ENCODE measurements around the gene COBLL1.

Gene COBLL1

DNA sequence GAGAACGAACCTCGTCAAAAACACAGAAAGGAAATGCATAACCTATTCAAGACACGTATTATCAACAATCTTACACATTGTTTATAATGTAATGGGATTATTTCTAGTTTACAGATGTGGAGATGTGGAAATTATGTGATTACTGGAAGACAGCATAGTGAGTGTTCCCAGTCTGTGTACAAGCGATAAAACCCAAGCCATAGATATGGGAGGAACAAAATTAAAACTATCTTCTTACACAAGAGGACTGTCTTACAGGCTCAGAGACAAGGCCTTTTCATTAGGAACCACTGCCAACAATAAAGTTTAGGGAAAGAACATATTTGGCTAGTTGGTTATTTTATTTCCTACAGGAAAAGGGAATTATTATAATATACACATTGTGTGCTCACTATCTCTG, 20.3 kb downstream of the COBLL1 start:
- no peak for DNase-seq

- no peak for DNase-seq
Measured at GRCh38 chr2:164818149-164819136, 23.2 kb downstream of the COBLL1 start.

DNA sequence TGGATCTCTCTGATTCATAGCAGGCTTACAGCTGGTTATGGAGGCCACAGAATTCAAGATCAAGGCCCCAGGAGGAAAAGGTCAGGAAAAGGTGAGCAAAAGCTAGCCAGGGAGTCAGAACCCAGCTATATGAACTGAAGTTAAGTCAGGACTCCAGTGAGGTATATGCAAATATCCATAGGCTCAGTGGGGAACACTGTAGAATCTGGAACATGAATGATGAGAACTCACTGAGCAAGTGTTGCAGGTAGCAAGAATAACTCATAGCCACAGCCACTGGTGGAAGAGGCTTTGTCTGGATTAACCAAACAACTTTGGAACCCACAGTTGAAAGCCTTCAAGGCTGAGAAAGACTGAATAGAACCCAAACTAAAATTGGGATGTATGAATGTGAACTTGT, 24.7 kb downstream of the COBLL1 start:
- DNase-seq = no peak

- DNase-seq = no peak
Measured at GRCh38 chr2:164816046-164816445, 25.6 kb downstream of the COBLL1 start.

- no peak for DNase-seq
Measured at GRCh38 chr2:164815071-164815793, 26.4 kb downstream of the COBLL1 start.

GRCh38 chr2:164813535-164813934, 28.1 kb downstream of the COBLL1 start:
- no peak for DNase-seq

DNA sequence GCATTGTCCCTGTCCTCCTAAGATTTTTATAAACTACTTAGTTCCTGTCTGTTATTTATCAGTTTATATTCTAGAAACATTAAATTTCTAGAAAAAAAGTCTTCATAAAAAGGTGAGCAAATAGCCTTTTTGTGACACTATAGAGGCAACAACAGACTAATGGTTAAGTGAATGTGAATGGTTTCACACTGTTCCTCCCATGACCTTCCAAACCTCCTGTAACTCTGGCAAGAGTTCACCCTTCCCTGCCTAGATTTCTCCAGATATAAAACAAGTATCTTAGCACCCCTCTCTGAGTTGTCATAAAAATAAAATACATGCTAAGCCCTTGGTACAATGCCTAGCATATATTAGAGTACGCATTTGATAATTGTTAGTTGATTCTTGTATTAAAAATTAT, 29.2 kb downstream of the COBLL1 start:
- no peak for DNase-seq

GRCh38 chr2:164811819-164812218, 29.8 kb downstream of the COBLL1 start:
- DNase-seq = no peak

- no peak for DNase-seq
Measured at GRCh38 chr2:164810843-164811242, 30.8 kb downstream of the COBLL1 start.

- DNase-seq = no peak
Measured at GRCh38 chr2:164808776-164809175, 32.8 kb downstream of the COBLL1 start.

- no peak for DNase-seq
Measured at GRCh38 chr2:164803776-164804466, 37.7 kb downstream of the COBLL1 start.

DNA sequence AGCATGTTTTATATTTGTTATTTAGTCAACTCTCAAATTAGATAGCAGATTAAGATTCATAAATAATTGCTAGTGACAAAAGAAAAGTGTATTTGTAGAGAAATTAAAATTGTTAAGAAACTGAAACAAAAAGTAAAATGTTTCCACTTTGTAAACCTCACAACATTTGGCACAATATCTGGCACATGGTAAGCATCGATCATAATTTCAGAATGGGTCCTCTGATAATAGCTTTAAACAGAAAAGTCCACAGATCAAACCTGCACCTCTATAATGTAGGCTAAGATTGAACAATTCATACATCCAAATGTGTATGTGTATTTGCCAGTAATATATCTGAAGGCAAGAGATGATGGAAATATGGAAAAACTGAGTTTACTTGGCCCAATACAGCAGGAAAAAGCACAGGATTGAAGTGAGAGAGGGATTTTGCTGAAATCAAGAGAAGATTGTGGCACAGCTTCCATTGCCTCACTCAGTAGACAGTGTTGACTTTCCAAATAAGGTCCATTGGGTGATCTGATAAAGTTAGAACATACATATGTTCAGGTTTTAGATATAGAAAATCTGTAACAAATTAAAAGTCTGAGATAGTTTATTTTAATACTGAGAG, 39.4 kb downstream of the COBLL1 start:
- DNase-seq = no peak

- no peak for DNase-seq
Measured at GRCh38 chr2:164800572-164800971, 41.1 kb downstream of the COBLL1 start.

- no peak for DNase-seq
Measured at GRCh38 chr2:164797627-164798026, 44.0 kb downstream of the COBLL1 start.

- no peak for DNase-seq
Measured at GRCh38 chr2:164796999-164797398, 44.6 kb downstream of the COBLL1 start.

DNA sequence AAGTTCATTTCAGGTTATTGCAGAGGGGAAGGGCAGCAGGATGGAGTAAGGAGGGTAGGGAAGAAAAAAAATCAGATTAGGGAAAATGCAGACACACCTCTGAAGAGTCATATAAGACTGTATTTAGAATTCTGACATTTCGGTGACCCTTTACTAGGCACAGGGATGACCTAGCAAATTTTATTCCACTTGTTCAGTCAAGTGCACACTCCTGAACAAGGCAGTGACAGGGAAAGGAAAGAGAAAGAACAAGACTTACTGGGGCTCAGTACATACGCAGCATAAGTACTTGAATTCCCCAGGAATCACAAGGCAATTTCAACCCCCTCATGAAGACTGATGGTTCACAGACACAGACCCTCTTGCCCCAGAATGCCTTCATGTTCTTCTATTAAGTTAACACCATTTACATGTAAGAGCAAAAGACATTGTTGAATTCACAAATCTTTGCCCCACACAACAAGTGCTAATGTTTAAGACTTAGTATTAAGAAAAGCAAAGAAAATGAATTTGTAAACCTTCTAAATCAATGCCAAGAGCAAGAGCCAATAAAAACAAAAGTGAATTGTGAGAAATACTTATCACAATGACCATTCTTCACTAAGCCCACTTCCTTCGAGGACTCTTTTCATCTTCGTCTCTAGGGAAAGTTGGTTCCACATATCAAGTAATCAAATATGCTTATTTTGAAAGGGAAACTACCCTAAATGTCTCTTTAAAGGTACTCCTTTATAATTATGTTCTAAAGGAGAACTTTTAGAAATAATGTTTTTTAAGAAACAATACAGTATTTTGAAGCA, 47.0 kb downstream of the COBLL1 start:
- no peak for DNase-seq

GRCh38 chr2:164794016-164794415, 47.6 kb downstream of the COBLL1 start:
- no peak for DNase-seq

DNA sequence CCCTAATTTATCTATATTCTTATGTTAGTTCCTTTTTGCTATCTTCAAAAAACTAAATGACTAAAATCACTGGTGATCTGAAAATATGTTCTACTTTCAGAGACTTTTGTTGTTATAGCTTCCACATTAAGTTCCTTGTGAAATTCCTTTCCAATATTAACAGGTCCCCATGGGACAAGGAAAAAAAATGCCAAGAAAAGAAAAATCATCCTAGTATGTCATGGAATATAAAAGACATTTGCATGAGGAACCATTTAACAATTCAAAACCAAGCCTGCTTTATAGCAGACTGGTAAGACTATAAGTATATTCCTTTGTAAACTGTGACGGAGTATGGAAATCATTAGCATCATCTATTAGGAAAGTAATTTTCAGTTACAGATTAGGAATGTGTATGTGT, 48.1 kb downstream of the COBLL1 start:
- no peak for DNase-seq

GRCh38 chr2:164792316-164793170, 49.1 kb downstream of the COBLL1 start:
- no peak for DNase-seq

- no peak for DNase-seq
Measured at GRCh38 chr2:164789968-164790367, 51.7 kb downstream of the COBLL1 start.

- DNase-seq = no peak
Measured at GRCh38 chr2:164786787-164787186, 54.8 kb downstream of the COBLL1 start.

Data from T-helper 1 cell (primary cell).